GM19328 (cell line): ENCODE measurements around the gene HOTAIR.

ENCODE experiments used
- ATAC-seq: cut with Tn5 transposase; IDR thresholded peaks from one replicate; pipeline ENCODE4 v1.9.1; 2021; ENCODE audit warnings: mild to moderate bottlenecking, moderate library complexity; ENCODE audit not compliant: unreplicated experiment

Gene HOTAIR

GRCh38 chr12:53963434-53964314 is 11.1 kb downstream of the HOTAIR start:
- no peak for ATAC-seq

- ATAC-seq = no peak
These were observed 11.7 kb downstream of the HOTAIR start for GRCh38 chr12:53963005-53963404.

- no peak for ATAC-seq
These were observed 13.6 kb downstream of the HOTAIR start for GRCh38 chr12:53961025-53961761.

- no peak for ATAC-seq
These were observed 14.3 kb downstream of the HOTAIR start for GRCh38 chr12:53960187-53961024.

- ATAC-seq = no peak
These were observed 15.4 kb downstream of the HOTAIR start for GRCh38 chr12:53959314-53959713.

- ATAC-seq = no peak
These were observed 16.6 kb downstream of the HOTAIR start for GRCh38 chr12:53958128-53958527.

- ATAC-seq = no peak
These were observed 17.7 kb downstream of the HOTAIR start for GRCh38 chr12:53956914-53957536.

- ATAC-seq = no peak
These were observed 18.4 kb downstream of the HOTAIR start for GRCh38 chr12:53956251-53956887.

GRCh38 chr12:53955776-53956250 is 18.9 kb downstream of the HOTAIR start:
- ATAC-seq = no peak

DNA sequence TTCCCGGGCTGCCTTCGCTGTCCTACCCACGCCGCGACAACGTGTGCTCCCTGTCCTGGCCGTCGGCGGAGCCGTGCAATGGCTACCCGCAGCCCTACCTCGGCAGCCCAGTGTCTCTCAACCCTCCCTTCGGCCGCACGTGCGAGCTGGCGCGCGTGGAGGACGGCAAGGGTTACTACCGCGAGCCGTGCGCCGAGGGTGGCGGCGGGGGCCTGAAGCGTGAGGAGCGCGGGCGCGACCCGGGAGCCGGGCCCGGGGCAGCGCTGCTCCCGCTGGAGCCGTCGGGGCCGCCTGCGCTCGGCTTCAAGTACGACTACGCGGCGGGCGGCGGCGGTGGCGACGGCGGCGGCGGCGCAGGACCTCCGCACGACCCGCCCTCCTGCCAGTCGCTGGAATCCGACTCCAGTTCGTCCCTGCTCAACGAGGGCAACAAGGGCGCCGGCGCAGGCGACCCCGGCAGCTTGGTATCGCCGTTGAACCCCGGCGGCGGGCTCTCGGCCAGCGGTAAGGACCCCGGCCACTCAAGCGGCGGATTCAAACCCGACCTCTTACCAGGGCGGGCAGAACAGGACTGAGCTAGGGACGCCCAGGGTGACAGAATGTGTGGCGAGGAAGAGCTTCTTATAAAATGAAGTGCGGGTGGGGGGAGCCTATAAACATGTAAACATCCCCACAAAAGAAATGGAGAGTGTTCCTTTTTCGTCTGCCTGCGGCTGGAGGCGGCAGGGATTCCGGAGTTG is 19.5 kb downstream of the HOTAIR start:
- ATAC-seq = no peak

GRCh38 chr12:53954694-53955035 is 20.1 kb downstream of the HOTAIR start, which contains the start of gene HOXC12:
HOXC12 (plus strand) TSS chr12:53954903; CDS start chr12:53954930, 27 bp downstream.
- no peak for ATAC-seq

DNA sequence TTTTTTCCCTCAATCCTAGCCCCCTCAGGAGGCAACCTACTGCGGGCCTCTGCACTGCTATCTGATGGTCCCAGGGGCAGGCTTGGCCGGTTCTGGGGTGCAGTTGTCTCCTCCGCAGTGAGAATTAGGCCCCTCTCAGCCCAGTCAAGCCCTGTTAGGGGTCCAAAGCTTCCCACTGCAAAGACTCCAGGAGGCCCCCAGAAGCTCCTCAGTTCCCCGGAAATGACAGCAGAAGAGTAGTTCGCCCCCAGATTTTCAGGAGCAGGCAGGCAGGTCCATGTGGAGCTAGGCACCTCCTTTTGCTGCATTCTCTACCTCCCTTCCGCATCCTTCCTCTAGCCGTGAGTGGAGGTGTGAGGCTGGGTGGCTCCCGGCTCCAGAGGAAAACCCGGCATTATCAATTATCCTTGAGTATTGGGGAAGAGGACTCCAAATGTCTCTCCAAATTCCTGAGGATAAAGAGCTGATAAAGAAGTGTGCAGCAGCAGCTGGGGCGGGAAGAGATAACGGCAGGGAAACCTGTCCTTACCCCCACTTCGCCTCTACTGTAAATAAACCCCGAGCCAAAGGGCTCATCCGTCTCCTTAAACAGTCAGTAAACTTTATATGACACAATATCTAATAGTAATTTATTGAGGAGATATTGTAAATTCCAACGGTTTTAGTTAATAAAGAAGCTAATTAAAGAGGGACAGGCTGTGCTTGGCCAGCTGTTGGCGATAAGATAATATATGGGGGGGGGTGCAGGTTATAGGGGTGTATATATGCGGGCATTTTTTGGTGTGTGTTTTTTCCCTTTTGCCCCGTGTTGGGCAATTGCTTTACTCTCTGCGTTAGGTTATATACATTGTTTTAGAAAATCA is 20.7 kb downstream of the HOTAIR start:
- no peak for ATAC-seq

DNA sequence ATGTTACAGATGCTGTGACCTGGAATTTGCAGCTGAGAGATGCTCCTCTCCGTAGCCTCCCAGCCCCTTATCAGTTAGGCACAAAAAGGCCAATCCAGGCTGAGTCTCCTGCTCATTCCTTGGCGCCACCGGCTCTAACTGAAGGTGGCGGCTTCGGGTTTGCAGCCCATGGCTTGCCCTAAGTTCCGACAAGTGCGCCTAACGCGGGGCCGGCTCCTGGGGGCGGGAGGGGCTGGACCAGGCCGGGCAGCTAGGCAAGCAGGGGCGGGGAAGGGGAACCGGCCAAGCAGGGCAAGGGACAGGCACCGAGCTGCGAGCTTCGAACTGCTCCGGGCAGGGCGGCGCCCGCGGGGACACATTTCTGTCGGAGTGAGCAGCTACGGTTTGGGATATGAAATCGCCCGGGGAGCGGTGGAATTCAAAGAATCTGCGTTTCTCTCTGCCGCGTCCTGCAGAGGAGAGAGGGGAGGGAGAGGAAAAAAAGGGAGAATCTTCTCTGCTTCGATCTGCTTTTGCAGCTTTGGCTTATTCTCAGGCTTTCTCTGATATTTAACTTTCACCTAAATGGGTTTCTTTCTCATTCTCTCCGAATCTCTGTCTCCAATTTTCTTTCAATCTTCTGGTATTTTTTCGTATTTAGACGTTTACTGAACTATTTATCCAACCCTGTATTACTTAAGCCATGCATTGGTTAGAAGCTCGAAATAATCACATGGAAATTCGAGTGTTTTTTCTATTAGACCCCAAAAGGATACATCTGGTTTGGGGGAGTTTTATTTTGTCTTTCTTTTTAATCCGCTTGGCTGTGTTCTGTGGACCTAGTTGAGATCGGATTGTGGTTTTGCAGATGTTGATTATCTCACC is 21.7 kb downstream of the HOTAIR start:
- ATAC-seq = no peak

- no peak for ATAC-seq
These were observed 22.4 kb downstream of the HOTAIR start for GRCh38 chr12:53952335-53952694.

DNA sequence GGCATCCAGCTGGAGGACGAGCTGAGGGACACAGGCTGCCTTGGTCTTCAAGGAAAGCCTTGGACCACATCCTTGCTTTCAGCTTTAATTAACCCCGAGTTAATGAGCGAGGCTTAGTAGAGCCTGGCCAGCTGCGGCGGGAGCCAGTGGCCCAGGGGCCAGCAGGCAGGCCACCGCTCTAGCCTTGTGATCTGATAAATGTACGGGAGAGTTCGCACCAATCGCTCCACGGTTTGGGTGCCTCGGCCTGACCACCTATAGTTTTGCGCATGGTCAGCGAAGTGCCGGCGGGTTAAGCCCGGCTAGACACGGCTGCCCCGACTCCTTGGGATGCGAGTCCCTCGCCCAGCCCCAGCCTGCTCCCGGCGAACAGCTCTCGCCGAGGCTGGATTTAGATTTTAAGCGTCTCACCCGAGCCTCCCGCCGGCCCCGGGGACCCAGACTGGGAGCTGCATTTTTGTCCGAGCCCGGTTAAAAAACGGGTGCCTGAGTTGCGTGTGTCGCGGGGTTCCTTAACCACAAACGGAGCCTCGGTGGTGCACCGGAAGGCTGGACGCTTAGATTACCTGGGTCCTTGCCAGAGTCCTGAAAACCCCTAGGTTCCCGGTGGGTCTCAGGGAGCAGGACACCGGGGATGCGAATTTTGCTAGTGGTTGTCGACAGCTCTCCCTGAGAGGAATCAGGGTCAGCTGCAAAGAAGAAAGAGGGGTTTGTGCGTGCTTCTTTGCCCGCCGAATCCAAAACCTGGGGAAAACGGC is 23.0 kb downstream of the HOTAIR start:
- no peak for ATAC-seq

GRCh38 chr12:53950789-53951576 is 23.8 kb downstream of the HOTAIR start:
- no peak for ATAC-seq
